ENCODE measurements around the gene SLC12A4.

- TF ChIP-seq POLR2A (IDR thresholded peaks at IDR 0.05): no peak
- TF ChIP-seq CTCF (IDR thresholded peaks at IDR 0.05): no peak
Measured at GRCh38 chr16:67922740-67923139, 45.7 kb downstream of the SLC12A4 start.

Measured in uterus (tissue), 2 donors.